Neural crest cell (in vitro differentiated cells): ENCODE data around the gene NAV2. TPM values are rescaled to one million over a fixed set of nuclear protein-coding genes. Genes with fewer than 3 reads are reported as not detected.

Experiments
- DNase-seq: peaks from one replicate; pipeline ENCODE4 v3.0.0; 2021; ENCODE audit warnings: low read depth, mixed read lengths, low spot score
- H3K27ac Mint-ChIP-seq: one replicate; pipeline ENCODE4 v1.8.0; 2021; ENCODE audit warnings: mild to moderate bottlenecking, mixed read lengths; ENCODE audit not compliant: unreplicated experiment
- H3K27me3 Mint-ChIP-seq: 2 replicates; pipeline ENCODE4 v1.8.0; 2021; ENCODE audit warnings: low read depth, mild to moderate bottlenecking, mixed read lengths
- H3K36me3 Mint-ChIP-seq: 2 replicates; pipeline ENCODE4 v1.8.0; 2021; ENCODE audit warnings: low read depth, mild to moderate bottlenecking, mixed read lengths
- H3K4me1 Mint-ChIP-seq: 2 replicates; pipeline ENCODE4 v1.8.0; 2021; ENCODE audit warnings: mixed read lengths
- H3K4me3 Mint-ChIP-seq: one replicate; pipeline ENCODE4 v1.8.0; 2021; ENCODE audit warnings: mild to moderate bottlenecking, mixed read lengths
- H3K9me3 Mint-ChIP-seq: 2 replicates; pipeline ENCODE4 v1.8.0; 2021; ENCODE audit warnings: mixed read lengths
- CTCF ChIP-seq: fragments of 200-600 bp; sonication (generic); conservative IDR thresholded peaks from 2 replicates; pipeline ENCODE4 v1.5.0; 2021; ENCODE audit warnings: antibody characterized with exemption, mild to moderate bottlenecking
- total RNA-seq: library from RNA; stranded (reverse); gene quantifications from 2 replicates; pipeline ENCODE4 v1.2.1, GENCODE V29; 2021

Gene NAV2
- total RNA-seq, 1 donor from 2014 or later, result 14.1 TPM

GRCh38 chr11:19966927-19967326 lies 254.3 kb downstream of the NAV2 start:
- no peak overlapping the region for H3K4me3 Mint-ChIP-seq
- no peak for DNase-seq
- no peak overlapping the region for H3K27ac Mint-ChIP-seq
- no peak for TF ChIP-seq CTCF
- H3K27me3 Mint-ChIP-seq, result no peaks in the 10 kb centered on the region
- no peaks in the 10 kb centered on the region for H3K4me1 Mint-ChIP-seq
- H3K9me3 Mint-ChIP-seq, result no peaks in the 10 kb centered on the region
- peaks cover 8% of the 10 kb centered on the region for H3K36me3 Mint-ChIP-seq

- Mint-ChIP-seq H3K9me3 (no peaks in the 10 kb centered on the region), H3K36me3 (peaks cover 8% of the 10 kb centered on the region), H3K27me3 (no peaks in the 10 kb centered on the region), H3K4me1 (no peaks in the 10 kb centered on the region), H3K27ac (no peak overlapping the region), H3K4me3 (no peak overlapping the region)
- no peak for DNase-seq
- TF ChIP-seq CTCF, result no peak
These were observed 255.2 kb downstream of the NAV2 start for GRCh38 chr11:19967787-19968186.

GRCh38 chr11:19968860-19969259 lies 256.2 kb downstream of the NAV2 start:
- Mint-ChIP-seq H3K9me3 (no peaks in the 10 kb centered on the region), H3K36me3 (peaks cover 8% of the 10 kb centered on the region)
- TF ChIP-seq CTCF, result no peak

GRCh38 chr11:19970944-19971343 lies 258.3 kb downstream of the NAV2 start:
- TF ChIP-seq CTCF, result no peak
- Mint-ChIP-seq H3K27me3 (no peaks in the 10 kb centered on the region), H3K9me3 (no peaks in the 10 kb centered on the region), H3K4me1 (no peaks in the 10 kb centered on the region), H3K27ac (no peak overlapping the region), H3K36me3 (peaks cover 5% of the 10 kb centered on the region), H3K4me3 (no peak overlapping the region)
- no peak for DNase-seq

More at GRCh38 chr11:19968860-19969259, 256.2 kb downstream of the NAV2 start:
- Mint-ChIP-seq H3K27ac (no peak overlapping the region), H3K4me1 (no peaks in the 10 kb centered on the region), H3K27me3 (no peaks in the 10 kb centered on the region), H3K4me3 (no peak overlapping the region)
- no peak for DNase-seq

GRCh38 chr11:19972091-19972490 lies 259.5 kb downstream of the NAV2 start:
- TF ChIP-seq CTCF, result no peak
- H3K9me3 Mint-ChIP-seq, result no peaks in the 10 kb centered on the region
- no peak overlapping the region for H3K27ac Mint-ChIP-seq
- no peaks in the 10 kb centered on the region for H3K4me1 Mint-ChIP-seq
- no peaks in the 10 kb centered on the region for H3K27me3 Mint-ChIP-seq
- no peaks in the 10 kb centered on the region for H3K36me3 Mint-ChIP-seq
- DNase-seq, result no peak
- no peak overlapping the region for H3K4me3 Mint-ChIP-seq

- H3K9me3 Mint-ChIP-seq, result no peaks in the 10 kb centered on the region
- H3K36me3 Mint-ChIP-seq, result no peaks in the 10 kb centered on the region
- H3K4me3 Mint-ChIP-seq, result no peak overlapping the region
- no peak for TF ChIP-seq CTCF
- no peak for DNase-seq
- no peaks in the 10 kb centered on the region for H3K27me3 Mint-ChIP-seq
- H3K4me1 Mint-ChIP-seq, result no peaks in the 10 kb centered on the region
- H3K27ac Mint-ChIP-seq, result no peak overlapping the region
These were observed 260.0 kb downstream of the NAV2 start for GRCh38 chr11:19972651-19973050.
